Measurements from ENCODE around the gene SLC20A1.

The SLC20A1 gene

DNA sequence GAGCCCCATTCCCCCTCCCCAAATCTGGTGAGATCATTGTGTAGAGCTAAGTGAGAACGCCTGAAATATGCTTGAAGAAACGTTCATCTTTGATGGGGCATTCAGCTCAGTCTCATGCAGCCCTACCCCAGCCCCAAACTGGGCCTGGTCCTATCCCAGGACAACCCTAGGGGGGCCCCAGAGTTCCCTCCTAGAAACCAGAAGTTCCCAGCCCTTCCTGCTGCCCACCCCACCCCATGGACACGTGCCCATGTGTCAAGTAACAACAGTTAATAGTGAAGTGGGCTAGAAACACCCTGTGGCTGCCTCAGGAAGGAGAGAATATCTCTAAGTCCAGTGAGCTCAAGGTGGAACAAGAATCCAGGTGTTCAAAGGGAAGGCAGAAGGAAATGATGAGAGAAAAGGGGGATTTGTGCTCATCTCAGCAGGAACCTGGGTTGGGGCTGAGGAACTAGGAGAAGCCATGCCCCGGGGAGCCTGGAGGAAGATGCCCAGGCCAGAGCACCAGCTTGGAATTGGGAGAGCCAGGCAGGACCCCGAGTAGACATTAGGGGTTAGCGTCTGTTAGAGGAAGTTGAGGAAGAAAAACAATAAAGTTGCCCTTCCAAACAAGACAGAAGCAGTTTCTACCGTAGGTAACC is 20.1 kb upstream of the SLC20A1 start:
- DNase-seq = peak in 1 of 4 experiments; percentile 10

DNA sequence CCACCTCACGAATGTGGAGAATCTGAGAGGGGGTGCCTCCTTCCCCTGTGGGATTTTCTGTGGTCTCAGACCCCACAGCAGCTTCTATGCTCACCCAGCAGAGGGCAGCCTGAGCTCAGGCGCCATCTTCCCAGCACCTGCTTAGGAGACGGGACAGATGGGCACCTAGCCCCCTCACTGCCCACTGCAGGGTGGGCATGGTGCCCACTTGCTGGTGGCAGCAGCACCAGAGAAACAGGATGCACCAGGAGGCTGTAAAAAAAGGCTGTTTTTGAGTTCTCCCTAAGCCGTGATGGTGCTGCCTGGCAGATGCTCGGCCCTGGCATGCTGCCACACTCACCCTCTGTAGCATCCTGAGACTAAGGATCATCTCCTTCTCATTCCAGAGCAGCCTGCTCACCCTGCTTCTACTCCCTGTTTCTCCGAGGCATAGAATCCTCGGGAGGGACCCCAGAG is 19.1 kb upstream of the SLC20A1 start:
- peak; percentile 48 to 73 (median 60) for DNase-seq

DNA sequence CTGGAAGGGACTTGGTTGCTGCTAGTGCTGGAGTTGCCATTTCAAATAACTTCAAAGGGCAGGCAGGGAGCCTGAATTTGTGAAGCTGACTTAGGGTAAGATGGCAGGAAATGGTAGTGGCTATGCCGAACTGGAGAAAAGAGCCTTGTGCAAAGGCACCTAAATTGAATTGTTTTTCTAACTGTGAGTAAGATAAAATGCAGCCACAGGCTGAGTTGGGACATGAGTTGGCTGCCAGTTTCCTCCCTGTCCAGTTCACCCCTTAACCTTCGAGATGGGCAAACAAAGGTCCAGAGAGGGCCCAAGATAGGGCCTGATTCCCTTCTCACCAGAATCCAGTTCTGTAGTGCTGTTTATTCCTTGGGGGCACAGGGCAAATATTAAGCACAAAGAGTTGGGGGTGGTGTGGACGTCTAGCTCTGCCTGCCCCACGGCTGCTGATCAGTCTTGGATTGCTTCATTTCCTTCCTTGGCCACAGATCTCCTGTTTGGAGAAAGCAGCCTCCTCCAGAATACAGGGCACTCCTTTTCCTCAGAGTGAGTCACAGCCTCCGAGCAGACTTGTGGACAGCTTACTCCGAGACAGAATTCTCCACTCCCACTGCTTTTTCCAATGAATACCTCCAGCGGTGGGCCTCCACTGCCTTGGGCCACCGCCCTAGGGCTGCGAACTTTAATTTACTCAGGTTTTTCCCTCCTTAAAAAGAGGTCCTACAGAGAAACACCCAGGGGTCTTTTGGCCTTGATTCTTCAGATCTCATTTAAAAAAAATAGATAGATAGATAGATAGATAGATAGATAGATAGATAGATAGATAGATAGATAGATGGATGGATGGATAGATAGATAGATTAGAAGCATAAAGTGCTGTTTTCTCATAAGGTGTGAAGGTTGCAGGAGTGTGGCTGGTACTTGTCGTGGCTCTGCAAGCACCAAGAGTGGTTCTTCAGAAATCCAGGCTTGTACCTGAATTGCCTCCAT is 18.4 kb upstream of the SLC20A1 start:
- DNase-seq = peak; percentile 70 to 87 (median 85)

DNA sequence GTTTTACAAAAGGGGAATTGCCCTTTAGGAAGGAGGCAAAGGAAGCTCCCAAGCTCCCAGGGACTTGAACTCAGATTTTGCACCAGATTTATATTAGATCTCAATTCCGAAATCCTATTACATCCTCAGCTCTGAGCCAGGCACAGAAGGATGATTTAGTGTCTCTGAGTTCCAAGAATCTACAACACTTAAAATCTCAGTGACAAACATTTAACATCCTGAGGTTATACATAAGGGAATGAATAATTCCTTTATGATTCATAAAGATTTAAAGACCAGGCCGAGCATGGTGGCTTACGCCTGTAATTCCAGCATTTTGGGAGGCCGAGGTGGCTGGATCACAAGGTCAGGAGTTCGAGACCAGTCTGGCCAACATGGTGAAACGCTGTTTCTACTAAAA is 16.5 kb upstream of the SLC20A1 start:
- no peak for DNase-seq

DNA sequence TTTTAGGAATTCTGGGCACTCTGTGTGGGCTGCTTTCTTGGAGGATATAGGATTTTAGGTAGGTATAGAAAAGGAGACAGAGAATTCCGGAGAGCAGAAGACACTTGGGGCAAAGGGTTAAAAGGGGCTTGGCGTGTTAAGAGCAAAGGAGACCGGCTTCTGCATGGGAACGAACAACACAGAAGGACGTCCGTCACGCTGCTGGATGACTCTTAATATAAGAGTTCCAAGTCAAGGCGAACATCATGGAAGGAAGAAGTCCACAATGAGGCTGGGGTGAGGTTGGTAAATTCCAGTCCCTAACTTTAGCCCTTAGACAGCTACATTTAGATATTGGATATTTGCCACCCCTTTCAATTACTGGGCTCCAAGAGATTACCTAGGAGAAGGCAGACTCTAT is 15.9 kb upstream of the SLC20A1 start:
- DNase-seq = no peak

DNA sequence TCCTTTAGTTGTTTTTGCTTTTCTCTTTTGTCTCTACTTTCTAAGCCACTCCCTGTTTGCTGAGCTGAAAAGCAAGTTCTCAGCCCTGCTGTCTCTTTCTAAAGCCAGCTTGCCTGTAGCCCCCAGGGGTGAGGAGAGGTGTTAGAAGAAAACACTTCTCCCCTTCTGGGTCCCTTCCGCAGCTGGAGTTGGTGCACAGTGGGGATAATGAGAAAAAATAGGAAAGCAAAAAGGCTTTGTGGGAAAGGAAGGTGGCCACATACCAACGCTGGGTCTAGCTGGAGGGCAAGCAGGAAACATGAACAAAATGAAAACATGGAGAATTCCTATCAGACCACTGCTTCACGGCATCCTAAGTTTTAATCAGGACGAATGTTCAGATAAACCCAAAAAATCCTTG is 15.5 kb upstream of the SLC20A1 start:
- no peak for DNase-seq

DNA sequence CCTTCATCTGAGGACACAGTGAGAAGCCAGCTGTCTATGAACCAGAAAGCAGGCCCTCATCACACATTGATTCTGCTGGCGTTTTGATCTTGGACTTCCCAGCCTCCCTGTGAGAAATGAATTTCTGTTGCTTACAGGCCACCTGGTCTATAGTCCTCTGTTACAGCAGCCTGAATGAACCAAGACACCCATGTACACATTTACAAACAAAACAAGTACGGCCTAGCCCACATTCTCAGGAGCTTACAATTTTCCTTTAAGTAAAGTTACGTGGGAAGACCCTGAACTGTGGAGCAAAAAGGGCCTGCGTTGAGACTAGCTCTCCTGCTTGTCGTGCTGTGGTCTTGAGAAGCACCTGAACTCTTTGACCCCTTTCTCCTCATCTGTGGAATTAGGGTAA is 12.0 kb upstream of the SLC20A1 start:
- no peak for DNase-seq

DNA sequence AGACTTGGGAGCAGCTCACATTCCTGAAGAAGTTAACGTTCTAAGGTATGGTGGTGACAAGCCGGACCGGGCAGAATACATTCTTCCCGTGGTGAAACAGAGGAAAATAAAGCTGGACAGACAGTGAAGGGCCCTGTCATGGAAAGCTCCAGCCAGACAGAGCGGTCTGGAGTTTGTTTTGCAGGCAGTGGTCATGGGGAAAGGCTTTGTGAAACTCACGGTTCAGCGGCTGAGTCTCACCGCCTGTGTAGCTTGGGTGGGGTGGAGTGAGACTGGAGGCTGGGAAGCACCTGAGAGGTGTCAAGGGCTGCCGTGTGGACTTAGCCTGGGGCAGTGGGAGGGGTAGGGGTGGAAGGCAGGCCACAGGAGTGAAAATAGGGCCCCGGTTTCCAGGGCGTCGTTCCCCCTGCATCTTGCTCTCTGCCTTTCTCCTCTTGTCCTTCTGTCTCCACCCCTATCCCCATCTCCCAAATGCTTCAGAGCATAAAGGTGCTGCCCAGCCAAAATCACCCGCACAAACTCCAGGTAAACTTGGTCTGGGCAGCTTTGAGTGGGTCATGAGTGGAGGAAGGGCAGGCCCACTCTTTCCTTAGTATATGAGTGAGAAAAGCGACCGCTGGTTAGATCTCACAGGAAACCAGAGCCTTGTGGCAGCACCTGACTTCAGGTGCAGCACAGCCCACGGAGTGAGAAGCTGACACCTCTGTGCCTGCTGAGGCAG is 11.4 kb upstream of the SLC20A1 start:
- no peak for DNase-seq

DNA sequence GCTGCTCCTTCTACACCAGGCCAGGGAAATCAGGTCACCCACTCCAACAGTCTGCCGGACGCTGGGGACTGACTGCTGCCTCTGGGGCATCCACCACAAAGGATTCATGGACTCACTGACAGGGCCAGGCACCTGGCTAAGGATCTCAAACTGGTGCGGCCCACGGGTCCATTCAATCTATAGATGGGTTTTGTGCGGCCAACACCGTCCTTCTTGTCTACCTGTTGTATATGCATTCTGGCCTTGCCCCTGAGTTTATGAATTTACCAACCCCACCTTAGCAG is 10.9 kb upstream of the SLC20A1 start:
- no peak for DNase-seq

DNA sequence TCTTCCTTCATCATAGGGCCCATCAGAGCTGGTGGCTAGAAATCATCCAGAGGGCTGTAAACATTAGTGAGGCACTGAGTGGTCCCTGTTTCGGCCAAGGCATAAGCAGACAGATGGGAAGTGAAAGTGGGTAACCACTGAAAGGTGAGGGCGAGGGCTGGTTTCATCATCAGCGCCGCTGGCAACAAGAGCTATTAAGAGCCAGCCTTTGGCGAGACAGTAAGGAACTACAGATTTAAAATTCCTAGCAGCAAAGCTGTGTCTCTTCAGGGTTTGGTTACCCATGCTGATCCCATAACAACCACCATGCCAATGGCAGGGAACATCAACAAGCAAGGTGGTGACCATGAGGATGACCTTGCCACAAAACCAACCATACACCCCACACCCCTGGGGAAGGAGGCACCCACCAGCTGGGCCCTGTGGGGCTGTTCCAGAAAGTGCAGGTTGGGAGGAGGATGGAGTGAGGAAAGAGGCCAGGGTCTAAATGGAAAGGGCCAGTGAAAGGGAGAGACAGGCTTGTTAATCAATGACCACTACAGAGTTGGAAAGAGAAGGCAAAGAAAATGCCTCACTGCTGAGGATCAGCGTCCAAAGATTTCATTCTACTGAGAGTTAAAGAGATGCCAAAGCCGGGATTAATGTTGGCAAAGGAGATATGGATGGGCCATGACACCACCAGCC is 9.0 kb upstream of the SLC20A1 start:
- peak in 2 of 4 experiments; percentile 43 to 47 for DNase-seq

DNA sequence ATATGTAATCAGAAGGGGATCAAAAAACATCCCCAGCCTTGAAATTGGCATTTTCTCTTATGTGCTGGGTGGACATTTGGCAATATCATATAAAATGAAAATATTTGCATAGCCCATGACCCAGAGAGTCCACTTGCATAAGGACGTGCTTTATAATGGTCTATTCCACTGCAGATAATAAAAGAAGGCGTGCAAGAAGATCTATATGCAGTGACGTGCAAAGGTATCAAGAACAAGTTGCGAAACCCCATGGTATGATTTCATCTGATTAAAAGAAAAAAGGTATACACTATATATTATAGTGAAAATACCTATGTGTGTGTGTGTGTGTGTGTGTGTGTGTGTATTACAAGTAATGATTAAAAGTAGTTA is 8.5 kb upstream of the SLC20A1 start:
- no peak for DNase-seq

DNA sequence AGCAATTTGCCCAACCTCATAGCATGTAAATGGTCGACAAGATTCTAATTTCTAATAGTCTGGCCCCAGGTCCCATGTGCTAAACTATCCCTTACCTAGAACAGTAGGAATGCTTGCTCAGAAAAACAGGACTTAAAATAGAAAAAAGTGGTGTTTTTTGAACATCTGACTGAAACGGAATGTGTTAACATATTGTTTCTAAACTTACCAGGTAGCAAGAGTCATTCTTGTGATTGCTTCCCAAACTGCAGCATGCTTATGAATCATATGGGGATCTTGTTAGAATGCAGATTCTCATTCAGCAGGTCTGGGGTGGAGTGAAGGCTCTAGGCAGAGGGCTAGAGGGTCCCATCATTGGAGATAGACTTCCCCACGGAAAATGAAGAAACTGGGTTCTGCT is 5.8 kb upstream of the SLC20A1 start:
- DNase-seq = peak in 3 of 4 experiments; percentile 36 to 58 (median 52)

DNA sequence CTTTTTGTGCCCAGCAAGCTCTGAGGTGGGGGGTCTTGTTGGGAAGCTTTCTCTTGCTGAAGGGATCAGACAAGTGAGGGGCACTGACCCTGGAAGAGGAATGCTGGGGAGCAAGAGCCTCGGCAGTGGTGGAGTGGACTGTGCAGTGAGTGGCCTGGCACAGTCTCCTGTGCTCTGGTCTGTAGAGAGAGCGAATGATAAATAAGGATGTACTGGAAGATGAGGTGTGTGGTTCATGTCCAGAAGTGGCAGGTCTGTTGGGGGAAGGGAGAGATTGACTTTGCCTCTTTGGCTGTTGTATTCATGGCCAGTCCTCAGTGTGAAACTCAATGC is 5.3 kb upstream of the SLC20A1 start:
- DNase-seq = no peak

DNA sequence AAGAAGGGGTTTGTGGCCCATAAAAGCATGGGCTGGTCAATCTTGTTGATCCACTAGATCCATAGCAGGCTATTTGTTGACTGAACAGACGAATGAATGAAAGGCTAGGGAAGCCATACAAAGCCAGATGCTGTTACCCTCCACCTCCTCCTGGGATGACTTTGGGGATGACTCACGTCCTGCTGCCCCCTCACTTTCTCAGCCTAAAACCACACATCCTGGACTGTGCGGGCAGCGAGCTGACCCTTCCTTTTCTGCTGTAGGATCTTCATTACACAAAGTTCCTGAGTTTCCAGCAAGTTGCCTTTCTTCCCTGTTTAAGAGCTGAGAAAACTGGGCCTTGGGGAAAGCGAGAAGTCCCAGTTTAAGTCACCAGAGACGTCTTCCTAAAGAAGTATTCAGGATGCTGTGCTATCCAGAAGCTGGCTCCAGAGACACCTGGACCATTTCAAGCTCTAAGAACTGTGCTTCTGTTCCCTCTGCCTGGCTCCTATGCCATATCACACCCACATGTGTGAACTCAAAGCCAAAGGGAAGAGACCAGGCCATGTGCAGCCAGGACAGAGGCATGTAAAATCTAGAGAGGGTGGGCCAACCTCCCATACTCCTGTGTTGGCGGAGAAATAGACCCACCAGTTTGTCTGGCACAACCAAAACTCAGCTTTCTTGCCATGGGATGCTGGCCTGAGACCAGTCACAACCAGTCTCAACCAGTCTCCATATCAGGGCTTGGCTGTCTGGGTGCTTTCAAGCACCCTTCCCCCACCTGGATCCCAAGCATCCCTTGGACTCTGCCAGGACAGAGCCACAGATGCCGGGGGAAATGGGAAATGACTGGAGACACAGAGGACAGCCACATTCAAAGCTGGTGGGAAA is 4.7 kb upstream of the SLC20A1 start:
- peak; percentile 63 to 81 (median 79) for DNase-seq

DNA sequence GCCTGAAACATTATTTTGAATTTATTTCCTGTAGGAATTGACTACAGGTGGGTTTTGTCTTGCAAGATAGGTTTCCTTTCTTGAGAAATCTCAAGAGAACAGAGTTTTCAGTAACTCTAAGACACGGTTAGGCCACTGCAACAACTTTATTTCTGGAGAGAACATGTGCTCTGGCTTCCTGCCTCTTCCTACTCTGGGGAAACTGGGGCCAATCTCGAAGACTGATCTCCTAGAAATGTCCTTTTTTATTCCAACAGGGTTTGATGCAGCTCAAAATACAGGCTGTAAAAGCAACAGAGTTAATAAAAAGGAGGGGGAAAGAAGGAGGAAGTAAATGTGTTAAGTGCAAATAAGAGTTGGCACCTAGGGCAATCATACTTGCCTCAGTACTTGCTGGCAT is 4.0 kb upstream of the SLC20A1 start:
- DNase-seq = no peak

DNA sequence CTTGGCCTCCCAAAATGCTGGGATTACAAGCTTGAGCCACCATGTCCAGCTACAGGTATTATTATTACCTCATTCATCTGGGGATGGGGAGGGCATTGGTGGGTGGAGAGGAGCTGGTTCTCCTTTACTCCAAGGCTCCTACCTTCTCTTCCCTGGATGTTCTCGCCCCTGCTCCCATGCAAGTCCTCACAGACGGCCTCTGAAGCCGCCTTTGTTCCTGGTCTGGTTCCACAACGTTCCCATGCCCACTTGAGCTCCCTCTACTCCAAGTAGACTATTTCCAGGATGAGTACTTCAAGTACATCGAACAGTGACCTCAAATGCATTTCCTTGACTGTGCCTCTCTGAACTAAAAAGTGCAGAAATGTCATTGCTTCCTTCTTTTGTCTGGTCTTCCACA is 3.2 kb upstream of the SLC20A1 start:
- no peak for DNase-seq

DNA sequence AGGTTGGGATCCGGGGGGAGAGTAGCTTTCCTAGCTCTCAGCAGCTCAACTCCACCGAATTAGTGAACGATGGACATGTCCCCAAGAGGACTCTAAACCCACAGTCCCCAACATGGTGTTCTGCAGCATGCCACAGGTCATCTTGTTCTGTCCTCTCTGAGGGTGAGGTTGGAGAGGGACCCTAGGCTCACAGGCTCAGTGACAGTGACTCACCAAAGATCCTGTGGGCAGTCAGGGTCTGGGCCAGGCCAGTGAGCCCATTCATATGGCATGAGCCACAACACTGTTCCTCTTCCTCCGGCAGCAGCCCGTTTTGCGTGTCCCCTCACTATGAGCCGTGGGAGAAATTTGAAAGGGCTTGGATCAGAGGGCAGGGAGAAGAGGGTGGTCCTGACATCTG is 2.8 kb upstream of the SLC20A1 start:
- peak; percentile 71 to 82 (median 78) for DNase-seq

DNA sequence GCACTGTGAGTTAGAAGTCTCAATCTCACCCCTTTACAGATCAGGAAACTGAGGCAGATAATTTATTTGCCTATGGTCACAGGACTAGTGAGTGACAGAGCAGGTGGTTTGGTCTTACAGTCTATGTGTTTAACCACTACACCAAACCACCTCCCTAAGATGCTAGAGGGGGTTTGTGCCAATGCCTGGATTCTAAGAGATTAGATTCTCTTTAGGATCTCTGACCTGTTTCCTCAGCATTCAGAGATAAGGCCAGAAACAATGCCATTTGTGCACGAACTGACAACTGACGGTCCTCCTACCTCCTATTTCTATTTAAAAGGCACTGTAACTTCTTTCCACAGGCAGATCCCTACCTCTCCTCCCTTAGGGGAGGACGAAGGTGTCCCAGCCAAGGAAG is 2.3 kb upstream of the SLC20A1 start:
- DNase-seq = no peak

DNA sequence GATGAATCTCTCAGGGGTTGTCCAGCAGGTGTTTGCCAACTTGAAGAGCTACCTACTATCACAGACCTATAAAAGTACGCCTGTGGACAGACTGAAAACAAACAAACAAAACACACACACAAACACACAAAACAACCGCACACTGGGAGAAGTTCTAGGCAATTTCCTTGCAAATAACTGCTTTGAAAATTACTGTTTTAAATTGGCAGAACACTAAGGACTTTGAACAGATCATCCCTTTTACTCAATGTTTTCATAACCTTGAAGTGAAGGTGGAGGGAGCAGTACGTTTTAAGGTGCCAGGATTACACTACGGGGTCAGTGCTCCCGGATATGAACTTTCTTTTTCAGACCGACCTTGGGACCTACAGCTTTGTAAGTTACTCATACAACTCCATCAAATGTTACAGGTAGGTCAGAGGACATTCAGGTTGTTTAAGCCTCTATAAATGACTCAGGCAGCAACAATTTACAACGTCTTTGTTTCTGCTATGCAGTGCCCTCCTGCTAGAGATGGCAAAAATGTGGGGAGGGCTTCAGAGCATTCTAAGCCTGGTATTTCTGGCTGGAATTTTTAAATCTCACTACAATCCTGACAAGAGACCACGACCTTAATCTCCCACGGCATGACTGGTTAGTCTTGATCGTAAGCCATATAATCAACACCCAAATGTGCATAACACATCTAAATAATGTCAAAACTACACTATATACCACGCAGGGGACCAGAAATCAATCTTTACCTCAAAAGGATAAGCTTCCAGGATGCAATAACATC is 1.4 kb upstream of the SLC20A1 start:
- no peak for DNase-seq

DNA sequence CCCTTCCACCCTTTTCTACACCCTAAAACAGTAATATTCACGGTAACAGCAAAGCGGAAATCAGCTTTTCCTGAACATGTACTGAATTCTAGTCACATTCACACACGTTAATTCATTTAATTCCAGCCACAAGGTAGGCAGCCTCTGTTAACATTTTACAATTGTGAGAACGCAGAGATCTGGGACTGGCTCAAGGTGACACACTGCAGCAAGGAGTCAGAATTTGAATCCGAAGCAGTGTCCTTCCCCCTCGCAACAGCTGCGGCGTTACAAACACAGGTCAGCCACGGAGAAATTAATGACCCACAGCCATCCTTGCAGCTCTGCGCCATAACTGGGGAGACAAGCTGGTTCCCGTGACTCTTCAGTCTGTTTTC is 818 bp upstream of the SLC20A1 start:
- DNase-seq = no peak

DNA sequence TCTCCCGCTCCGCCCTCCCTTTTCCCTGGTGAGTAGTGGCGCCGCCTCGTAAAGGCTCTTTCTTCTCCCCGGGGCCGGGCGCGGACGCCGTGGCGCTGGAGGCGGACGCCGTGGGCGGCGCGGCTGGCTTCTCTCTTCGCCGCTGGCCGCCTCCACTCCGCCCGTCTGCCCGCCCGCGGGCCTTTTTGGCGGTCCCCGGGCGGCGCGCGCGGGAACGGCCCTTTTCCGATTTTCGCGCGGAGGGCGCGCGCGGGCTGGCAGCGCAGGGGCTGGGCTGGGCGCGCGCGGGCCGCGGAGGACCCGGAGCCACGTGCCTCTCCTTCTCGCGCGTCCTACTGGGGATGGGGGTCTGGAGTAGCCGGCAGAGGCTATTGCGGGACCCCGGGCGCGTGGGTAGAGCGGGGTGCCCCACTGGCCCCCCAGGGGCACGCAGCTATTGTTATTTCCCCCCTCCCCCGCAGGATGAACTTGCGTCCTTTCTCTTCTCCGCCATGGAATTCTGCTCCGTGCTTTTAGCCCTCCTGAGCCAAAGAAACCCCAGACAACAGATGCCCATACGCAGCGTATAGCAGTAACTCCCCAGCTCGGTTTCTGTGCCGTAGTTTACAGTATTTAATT is 472 bp downstream of the SLC20A1 start:
- peak; percentile 58 to 79 (median 65) for DNase-seq

Measured in suppressor macrophage (primary cell).